Esophagus (tissue), 2 donors: ENCODE data around the gene SND1. TPM values are rescaled to one million over a fixed set of nuclear protein-coding genes. Genes with fewer than 3 reads are reported as not detected.

Source experiments
- H3K27ac ChIP-seq, 2 donors: one replicate each; pipeline ENCODE4 v1.5.1; 2013; ENCODE audit warnings: low read depth in 2 of 2, mild to moderate bottlenecking in 2 of 2, inconsistent platforms in 1 of 2, low read length in 1 of 2, moderate library complexity in 1 of 2
- H3K27me3 ChIP-seq, 2 donors: one replicate each; pipeline ENCODE4 v1.6.1; 2013; ENCODE audit warnings: low read length in 2 of 2, control low read depth in 1 of 2, mild to moderate bottlenecking in 1 of 2; ENCODE audit not compliant: insufficient read depth in 2 of 2, control insufficient read depth in 1 of 2
- H3K36me3 ChIP-seq, 2 donors: one replicate each; pipeline ENCODE4 v1.6.1; 2013; ENCODE audit warnings: low read length in 1 of 2; ENCODE audit not compliant: control insufficient read depth in 2 of 2, insufficient read depth in 2 of 2
- H3K4me1 ChIP-seq, 2 donors: one replicate each; pipeline ENCODE4 v1.6.1; 2013; ENCODE audit warnings: low read length in 1 of 2; ENCODE audit not compliant: control insufficient read depth in 2 of 2, insufficient read depth in 2 of 2
- H3K4me3 ChIP-seq, 2 donors: one replicate each; pipeline ENCODE4 v1.5.1; 2013; ENCODE audit warnings: low read length in 2 of 2, mild to moderate bottlenecking in 2 of 2, low read depth in 1 of 2, moderate library complexity in 1 of 2
- H3K9me3 ChIP-seq, 2 donors: one replicate each; pipeline ENCODE4 v1.6.1; 2013; ENCODE audit warnings: mild to moderate bottlenecking in 2 of 2, low read depth in 1 of 2, low read length in 1 of 2, moderate library complexity in 1 of 2; ENCODE audit not compliant: control insufficient read depth in 2 of 2, insufficient read depth in 1 of 2
- WGBS, 2 donors: extraction: QIAGEN DNeasy Blood & Tissue Kit; methylation state at CpG; one replicate each; pipeline ENCODE4 v1.1.7; 2013; 5-methylcytosine and 5-hydroxymethylcytosine counted together
- polyA plus RNA-seq, 2 donors: library from polyadenylated mRNA; stranded (reverse); fragments of 200-250 nt; gene quantifications; one replicate each; pipeline ENCODE4 v1.2.3, GENCODE V29; 2013
- donor health status: healthy with polysubstance abuse.
- donor health status: Bipolar disorder and iron deficiency.

Gene SND1
- polyA plus RNA-seq, 2 donors: 23.1 to 44.4 TPM

- WGBS, 2 donors: 78% methylated on average over 3 of the region's 3 CpGs
Observed at GRCh38 chr7:127678947-127679346, 27.0 kb downstream of the SND1 start.

DNA sequence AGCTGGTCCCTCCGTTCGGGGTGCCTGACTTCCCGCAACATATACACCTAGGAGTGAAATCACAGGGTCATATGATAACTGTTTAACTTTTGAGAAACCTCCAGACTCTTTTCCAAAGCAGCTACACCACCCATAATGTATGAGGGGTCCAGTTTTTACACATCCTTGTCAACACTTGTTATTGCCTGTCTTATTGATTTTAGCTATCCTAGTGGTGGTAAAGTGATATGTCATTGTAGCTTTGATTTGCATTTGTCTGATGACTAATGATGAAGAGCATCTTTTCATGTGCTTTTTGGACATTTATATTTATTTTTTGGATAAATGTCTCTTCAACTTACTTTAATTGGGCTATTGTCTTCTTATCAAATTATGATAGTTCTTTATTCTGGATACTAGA lies 29.0 kb downstream of the SND1 start:
- 95 to 97% methylated on average over 3 of the region's 3 CpGs for WGBS, 2 donors

More at GRCh38 chr7:127678947-127679346, 27.0 kb downstream of the SND1 start:
- H3K27ac ChIP-seq: no peak overlapping the region
- H3K36me3 ChIP-seq: peaks cover 0 to 5% of the 10 kb centered on the region in 2 donors
- H3K4me3 ChIP-seq: no peak overlapping the region
- peaks cover 0 to 3% of the 10 kb centered on the region in 2 donors for H3K4me1 ChIP-seq
- H3K27me3 ChIP-seq: no peaks in the 10 kb centered on the region
- H3K9me3 ChIP-seq: no peaks in the 10 kb centered on the region

GRCh38 chr7:127682140-127682539 lies 30.1 kb downstream of the SND1 start:
- 54% methylated on average over 2 of the region's 2 CpGs for WGBS, 2 donors
- Histone ChIP-seq H3K27ac (no peak overlapping the region), H3K36me3 (peaks cover 0 to 3% of the 10 kb centered on the region in 2 donors), H3K9me3 (no peaks in the 10 kb centered on the region), H3K27me3 (no peaks in the 10 kb centered on the region), H3K4me1 (peaks cover 0 to 2% of the 10 kb centered on the region in 2 donors), H3K4me3 (no peak overlapping the region)

More for the DNA sequence above, 29.0 kb downstream of the SND1 start:
- no peak overlapping the region for H3K27ac ChIP-seq
- no peaks in the 10 kb centered on the region for H3K27me3 ChIP-seq
- no peak overlapping the region for H3K4me3 ChIP-seq
- no peaks in the 10 kb centered on the region for H3K36me3 ChIP-seq
- H3K4me1 ChIP-seq: peaks cover 0 to 2% of the 10 kb centered on the region in 2 donors
- H3K9me3 ChIP-seq: no peaks in the 10 kb centered on the region

DNA sequence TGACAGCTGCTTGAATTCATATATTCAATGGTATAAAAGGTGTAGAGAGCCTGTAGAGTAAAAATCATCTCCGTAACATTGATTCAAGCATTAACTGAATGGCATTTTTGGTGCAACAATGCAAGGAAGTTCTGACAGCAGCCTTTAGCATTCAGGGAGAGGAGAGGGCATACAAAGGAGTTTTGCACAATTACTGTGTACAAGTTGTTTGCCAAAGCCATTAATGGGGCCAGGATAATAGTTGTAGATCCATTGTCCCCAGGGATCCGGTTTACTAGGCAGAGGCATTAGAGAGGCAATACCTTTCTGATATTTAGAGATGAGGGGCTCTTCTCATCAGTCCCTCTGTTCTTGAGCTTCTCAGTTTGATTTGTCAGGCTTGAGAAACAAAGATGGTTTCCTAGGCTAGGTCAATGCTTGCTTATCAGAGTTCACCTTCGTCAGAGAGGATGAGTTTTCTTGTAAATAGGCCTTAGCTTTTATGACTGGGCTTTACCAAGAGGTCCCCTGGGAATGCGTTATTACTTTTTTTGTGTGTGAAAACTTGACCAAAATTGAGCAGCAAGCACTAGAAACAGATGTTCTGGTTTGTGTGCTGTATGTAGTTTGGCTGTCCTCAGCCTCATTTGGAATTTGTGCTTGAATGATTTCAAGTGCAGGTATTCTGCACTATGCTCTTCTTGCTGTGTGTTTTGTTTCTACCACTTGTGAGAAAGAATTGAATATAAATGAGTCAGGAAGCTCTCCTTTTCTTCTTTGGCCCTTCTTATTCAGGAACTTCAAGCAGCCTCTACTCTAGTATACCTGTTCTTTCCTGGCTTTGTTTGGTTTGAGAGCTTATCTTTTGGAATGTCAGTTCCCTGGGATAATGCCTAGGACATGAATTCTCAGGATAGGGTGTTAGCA lies 32.0 kb downstream of the SND1 start:
- Histone ChIP-seq H3K36me3 (peaks cover 0 to 6% of the 10 kb centered on the region in 2 donors), H3K4me1 (no peaks in the 10 kb centered on the region), H3K27me3 (no peaks in the 10 kb centered on the region), H3K4me3 (no peak overlapping the region), H3K9me3 (no peaks in the 10 kb centered on the region), H3K27ac (no peak overlapping the region)
- 79 to 84% methylated on average over 4 of the region's 4 CpGs for WGBS, 2 donors

DNA sequence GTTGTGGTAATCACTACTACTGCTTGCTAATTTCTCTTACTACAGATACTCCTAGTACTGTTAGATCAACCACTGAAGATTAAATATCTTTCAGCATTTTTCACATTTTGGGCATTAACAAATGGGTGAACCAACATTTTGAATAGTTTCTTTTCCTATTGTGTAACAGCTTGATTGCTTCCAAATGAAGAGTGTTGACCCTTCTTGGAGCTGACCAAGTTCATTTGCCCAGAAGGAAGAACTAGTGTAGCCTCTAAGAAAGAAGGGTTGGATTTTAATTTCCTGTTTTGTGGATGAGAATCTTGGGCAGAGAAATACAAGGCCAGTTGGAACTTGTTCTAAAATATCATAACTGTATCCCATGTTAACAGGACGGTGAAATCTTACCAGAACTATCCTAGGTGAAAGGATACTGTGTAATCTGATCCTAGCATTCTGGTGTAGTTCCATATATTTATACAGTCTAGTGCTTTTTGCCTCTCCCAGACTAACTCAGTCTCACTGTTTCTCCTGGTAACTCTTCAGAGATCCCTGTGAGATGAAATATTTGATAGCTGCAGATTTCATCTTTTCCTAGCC lies 37.3 kb downstream of the SND1 start:
- Histone ChIP-seq H3K27ac (no peak overlapping the region), H3K4me1 (no peaks in the 10 kb centered on the region), H3K36me3 (peaks cover 0 to 14% of the 10 kb centered on the region in 2 donors), H3K9me3 (no peaks in the 10 kb centered on the region), H3K27me3 (no peaks in the 10 kb centered on the region), H3K4me3 (no peak overlapping the region)
- WGBS, 2 donors: 44 to 91% methylated on average over 1 of the region's 1 CpG

DNA sequence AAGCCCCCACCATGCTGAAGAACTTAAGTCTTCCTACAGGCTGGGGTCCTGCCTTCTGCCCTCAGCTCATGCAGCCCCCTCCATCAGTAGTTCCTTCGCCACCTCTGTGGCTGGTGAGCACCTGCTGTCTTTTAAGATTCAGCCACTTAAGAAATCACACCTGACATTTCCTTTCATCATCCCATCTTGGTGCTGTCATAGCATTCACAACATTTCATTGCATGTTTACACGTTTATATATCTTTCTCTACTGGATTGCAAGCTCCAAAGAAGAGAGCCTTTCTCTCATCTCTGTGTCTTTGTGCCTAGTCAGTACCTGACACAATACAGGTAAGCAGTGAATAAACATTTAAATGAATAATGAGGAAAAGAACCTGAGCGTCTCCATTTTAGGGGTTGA lies 38.3 kb downstream of the SND1 start:
- Histone ChIP-seq H3K27me3 (no peaks in the 10 kb centered on the region), H3K27ac (no peak overlapping the region), H3K36me3 (peaks cover 0 to 18% of the 10 kb centered on the region in 2 donors), H3K4me1 (no peaks in the 10 kb centered on the region), H3K9me3 (no peaks in the 10 kb centered on the region), H3K4me3 (no peak overlapping the region)
- WGBS, 2 donors: 88 to 95% methylated on average over 3 of the region's 3 CpGs

GRCh38 chr7:127690806-127691205 lies 38.8 kb downstream of the SND1 start:
- Histone ChIP-seq H3K27me3 (no peaks in the 10 kb centered on the region), H3K4me3 (no peak overlapping the region), H3K36me3 (peaks cover 0 to 21% of the 10 kb centered on the region in 2 donors)

DNA sequence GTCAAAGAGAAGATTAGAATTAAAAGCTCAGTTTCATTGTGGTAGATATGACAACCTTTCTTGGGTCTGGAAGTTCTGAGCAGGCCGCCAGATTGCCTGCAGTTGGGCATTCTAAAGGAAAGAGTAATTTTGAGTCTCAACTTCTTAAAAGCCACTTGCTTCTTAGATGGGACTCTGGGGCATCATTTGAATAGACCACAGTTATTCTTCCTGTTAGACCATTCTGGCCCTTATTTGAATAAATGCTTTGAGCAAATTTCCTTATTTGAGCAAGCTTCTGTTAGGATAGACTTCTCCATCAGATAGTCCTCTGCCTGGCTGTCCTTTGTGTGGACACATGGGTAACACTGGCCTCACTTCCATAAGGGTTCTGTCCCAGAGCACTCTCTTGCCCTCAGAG lies 40.2 kb downstream of the SND1 start:
- no peaks in the 10 kb centered on the region for H3K9me3 ChIP-seq
- no peak overlapping the region for H3K4me3 ChIP-seq
- H3K27ac ChIP-seq: no peak overlapping the region
- H3K36me3 ChIP-seq: peaks cover 0 to 18% of the 10 kb centered on the region in 2 donors
- no peaks in the 10 kb centered on the region for H3K27me3 ChIP-seq
- no peaks in the 10 kb centered on the region for H3K4me1 ChIP-seq
- 97 to 100% methylated on average over 1 of the region's 1 CpG for WGBS, 2 donors

More at GRCh38 chr7:127690806-127691205, 38.8 kb downstream of the SND1 start:
- H3K4me1 ChIP-seq: no peaks in the 10 kb centered on the region
- WGBS, 2 donors: 86 to 89% methylated on average over 3 of the region's 3 CpGs
- no peaks in the 10 kb centered on the region for H3K9me3 ChIP-seq
- no peak overlapping the region for H3K27ac ChIP-seq

GRCh38 chr7:127699853-127700252 lies 47.9 kb downstream of the SND1 start:
- WGBS, 2 donors: 78 to 85% methylated on average over 2 of the region's 2 CpGs
- Histone ChIP-seq H3K27me3 (no peaks in the 10 kb centered on the region), H3K4me3 (no peak overlapping the region), H3K9me3 (no peaks in the 10 kb centered on the region), H3K4me1 (no peaks in the 10 kb centered on the region), H3K27ac (no peak overlapping the region), H3K36me3 (peaks cover 3 to 16% of the 10 kb centered on the region in 2 donors)
